ENCODE results near the gene S100A14.
"Not testable (repeated sequence)": the region's sequence is repeated elsewhere in the genome, so short reads cannot be mapped to it uniquely, and the experiment has no call there.

Gene S100A14

GRCh38 chr1:153616144-153616916 is at the start of gene S100A14:
Gene S100A14 (minus strand): TSS chr1:153616325. CDS start chr1:153615858, 467 bp downstream.
- DNase-seq, result no peak

DNA sequence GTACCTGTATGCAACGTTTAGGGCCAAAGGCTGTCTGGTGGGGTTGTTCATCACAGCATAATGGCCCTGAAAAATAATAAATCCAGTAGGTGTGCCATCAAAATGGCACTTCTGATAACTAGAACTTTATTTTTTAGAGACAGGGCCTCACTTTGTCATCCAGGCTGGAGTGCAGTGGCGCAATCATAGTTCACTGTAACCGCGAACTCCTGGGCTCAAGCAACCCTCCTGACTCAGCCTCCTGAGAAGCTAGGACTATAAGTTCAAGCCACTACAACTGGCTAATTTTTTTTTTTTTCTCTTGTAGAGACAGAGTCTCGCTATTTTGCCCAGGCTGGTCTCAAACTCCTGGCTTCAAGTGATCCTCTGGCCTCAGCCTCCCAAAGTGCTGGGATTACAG is 47.1 kb upstream of the S100A14 start:
- no peak for DNase-seq

DNA sequence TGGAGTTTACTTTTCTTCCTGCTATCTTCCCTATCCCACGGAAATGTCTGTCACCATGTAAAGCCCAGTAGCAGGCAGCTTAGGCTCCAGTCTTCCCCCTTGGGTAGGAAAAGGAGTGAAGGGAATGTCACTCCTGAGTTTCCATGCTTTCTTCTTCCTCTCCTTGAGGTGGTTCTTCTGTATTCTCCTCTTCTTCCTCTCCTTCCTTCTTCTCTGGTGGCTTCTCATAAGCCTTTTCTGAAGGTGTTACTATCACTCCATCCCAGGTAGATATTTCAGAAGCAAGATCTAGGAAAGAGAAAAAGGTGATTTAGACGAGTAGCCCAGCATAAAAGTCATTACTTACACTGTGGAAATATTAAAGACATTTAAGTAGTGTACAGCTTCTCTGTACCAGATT is 46.1 kb upstream of the S100A14 start:
- DNase-seq, result no peak

DNA sequence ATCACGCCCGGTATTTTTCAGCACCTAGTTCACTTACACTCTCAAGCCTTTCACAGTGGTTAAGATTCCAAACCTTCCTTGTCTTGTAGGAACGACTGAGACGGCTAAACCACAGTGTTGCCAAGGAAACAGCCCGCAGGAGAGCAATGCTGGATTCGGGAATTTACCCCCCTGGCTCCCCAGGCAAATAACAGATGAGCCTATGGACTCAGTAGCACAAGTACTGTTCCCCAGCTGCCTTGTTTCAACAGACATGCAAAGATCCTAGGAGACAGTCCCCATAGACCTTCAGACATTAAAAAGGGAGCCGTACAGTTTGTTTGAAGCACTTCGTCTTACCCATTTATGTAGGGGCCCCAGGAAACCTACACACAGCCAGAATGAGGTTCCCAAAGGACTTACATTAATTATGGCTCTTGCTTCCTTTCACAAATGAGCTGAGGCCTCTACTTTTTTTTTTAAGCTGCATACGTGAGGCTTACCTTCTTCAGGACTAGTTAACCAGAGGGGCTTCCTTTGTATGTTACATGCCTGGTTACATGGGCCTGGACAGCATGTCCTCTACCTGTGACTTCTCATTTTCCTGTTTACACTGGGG is 45.1 kb upstream of the S100A14 start:
- no peak for DNase-seq

DNA sequence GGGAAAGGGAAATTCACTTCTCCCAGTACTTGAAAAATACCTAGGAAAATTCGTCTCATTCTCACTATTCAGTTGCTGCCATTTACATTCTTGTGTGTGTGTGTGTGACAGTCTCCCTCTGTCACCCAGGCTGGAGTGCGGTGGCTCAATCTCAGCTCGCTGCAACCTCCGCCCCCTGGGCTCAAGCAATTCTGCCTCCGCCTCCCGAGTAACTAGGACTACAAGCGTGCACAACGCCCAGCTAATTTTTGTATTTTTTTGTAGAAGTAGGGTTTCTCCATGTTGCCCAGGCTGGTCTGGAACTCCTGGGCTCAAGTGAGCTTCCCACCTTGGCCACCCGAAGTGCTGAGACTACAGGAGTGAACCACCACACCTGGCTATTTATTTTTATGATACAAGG is 43.5 kb upstream of the S100A14 start:
- no peak for DNase-seq

DNA sequence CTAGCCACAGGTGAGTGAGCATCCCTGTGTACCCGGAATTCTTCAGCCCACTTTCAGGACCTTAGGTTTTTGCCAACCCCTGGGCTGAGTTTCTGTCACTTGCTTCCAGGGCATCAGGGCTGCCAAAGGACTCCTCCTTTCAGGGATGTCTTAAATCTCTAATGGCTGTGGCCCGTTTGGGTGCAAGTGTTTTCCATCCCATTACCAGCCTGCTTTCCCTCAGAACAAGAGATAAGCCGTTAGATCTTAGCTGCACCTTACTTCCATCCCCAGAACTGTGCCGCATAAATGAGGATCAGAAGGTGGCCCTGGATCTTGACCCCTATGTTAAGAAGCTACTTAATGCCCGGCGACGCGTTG is 43.0 kb upstream of the S100A14 start:
- DNase-seq, result no peak

- DNase-seq, result peak; percentile 80
Observed at GRCh38 chr1:153658400-153659174, 42.5 kb upstream of the S100A14 start, which contains the start of gene SNAPIN. Gene SNAPIN (plus strand): TSS chr1:153658703. CDS start chr1:153658744, 41 bp downstream.

GRCh38 chr1:153655333-153655732 is 39.2 kb upstream of the S100A14 start:
- no peak for DNase-seq

- DNase-seq, result no peak
Observed at GRCh38 chr1:153652805-153653500, 36.8 kb upstream of the S100A14 start.

GRCh38 chr1:153651771-153652170 is 35.6 kb upstream of the S100A14 start:
- no peak for DNase-seq

GRCh38 chr1:153649863-153650235 is 33.7 kb upstream of the S100A14 start:
- peak; percentile 95 for DNase-seq

DNA sequence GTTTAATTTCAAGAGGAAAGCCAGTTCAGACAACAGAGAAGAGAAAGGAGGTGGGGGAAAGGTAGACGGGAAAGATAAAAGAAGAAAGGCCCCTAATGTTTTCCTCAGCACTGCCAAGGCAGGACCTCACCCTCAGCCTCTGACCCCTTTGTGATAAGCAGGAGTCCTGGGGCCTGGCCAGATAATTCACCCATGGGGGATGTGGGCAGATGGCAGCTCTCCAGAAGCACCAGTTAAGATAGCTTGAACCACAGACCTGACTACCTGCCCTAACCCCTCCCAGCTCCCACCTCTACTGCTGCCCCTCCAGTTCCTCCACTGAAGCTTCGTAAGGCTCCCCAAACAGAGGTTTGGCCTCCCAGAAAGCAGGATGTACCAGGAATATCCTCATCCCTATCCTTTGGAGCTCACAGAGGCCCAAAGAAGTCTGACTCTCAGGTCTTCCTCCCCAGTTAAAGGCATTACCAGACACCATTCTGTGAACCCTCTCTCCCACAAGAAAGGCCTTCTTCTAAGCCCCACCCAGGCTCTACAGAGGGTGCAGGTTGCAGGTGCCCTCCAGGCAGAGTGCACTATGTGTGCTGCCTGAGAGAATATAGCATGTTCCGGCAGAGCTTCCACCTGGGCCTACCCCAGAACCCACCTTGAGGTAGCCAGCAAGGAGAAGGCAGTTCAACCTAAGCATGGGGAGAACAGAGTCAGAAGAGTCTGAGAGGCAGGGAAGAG is 33.2 kb upstream of the S100A14 start:
- peak; percentile 54 for DNase-seq

DNA sequence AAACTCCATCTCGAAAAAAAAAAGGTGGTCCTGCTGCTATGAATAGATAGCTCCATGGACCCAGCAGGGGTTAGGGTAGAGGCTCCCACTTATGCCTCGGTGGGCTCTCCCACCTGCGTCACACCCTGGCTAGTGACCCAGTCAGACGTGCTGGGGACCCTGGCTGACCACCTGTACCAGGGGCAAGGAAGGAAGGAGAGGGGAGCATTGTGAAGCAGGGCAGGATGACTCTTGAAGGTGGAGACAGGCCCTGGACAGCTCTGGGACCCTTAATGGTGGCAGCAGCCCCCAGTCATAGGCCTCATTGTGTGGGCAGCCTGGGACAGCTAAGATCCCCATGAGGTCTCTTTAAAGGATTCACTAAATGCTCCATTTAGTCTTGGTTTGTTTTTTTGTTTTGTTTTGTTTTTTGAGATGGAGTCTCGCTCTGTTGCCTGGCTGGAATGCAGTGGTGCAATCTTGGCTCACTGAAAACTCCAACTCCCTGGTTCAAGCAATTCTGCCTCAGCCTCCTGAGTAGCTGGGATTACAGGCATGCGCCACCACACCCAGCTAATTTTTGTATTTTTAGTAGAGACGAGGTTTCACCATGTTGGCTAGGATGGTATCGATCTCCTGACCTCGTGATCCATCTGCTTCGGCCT is 32.0 kb upstream of the S100A14 start:
- DNase-seq, result no peak

DNA sequence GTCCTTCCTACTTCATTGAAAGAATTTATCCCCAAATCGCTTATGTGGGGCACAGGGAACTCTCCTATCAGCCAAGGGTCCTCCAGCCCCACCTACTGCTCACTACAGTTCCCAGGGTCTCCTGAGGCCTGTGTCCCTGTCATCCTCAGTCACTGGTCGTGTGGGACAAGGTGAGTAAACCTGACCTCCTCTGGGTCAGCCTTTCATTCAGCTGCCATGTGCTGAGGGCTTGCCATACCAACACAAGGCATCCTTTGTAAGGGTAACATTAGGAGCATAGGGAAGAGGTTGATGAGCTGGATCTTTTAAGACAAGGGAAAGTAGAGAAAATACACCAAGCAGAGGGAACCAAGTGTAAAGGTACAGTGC is 31.2 kb upstream of the S100A14 start:
- no peak for DNase-seq

DNA sequence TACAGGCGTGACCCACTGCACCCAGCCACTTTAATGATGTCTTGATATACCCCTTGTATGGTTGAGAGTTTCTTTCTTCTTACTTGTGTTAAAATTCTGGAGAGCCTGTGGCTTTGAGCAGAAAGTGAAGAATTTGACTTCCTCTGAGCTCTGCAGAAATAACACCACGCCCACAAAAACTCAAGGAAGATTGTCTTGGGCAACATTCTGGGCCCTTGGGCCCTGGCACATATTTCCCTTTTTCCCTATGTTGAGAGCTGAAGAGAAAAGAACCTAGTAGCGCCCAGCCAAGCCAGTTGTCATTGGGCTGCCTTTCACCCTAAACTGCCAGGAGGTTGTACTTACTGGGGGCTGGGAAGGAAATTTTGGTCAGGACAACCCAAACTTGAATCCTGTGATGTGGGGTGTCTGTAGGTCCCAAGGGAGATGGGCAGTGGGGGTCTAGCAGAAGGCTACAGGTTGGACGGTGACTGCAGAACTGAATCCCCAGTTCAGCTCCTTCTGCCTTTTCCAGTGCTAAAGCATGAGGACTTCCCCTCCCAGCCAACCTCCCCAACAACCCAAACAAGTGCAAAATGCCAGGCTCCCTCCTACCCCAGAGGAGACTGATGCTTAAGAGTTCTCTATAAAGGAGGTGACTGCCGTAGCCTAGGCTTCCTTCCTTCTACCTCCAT is 30.7 kb upstream of the S100A14 start:
- DNase-seq, result no peak

GRCh38 chr1:153643816-153644215 is 27.7 kb upstream of the S100A14 start:
- DNase-seq, result no peak

- no peak for DNase-seq
Observed at GRCh38 chr1:153643100-153643499, 27.0 kb upstream of the S100A14 start.

DNA sequence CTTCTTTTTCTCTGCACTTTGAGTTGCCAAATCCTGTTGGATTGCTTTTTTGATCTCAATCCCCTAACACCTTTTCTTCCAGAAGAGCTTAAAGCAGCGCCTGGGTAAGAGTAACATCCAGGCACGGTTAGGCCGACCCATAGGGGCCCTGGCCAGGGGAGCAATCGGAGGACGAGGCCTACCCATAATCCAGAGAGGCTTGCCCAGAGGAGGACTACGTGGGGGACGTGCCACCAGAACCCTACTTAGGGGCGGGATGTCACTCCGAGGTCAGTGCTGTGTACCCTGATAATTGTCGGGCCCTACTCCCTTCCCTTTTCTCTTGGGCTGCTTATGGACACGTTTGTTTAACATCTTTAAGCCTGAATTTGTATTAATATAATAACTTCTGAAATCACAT is 26.0 kb upstream of the S100A14 start:
- DNase-seq, result no peak

GRCh38 chr1:153640861-153641260 is 24.7 kb upstream of the S100A14 start:
- DNase-seq, result no peak

DNA sequence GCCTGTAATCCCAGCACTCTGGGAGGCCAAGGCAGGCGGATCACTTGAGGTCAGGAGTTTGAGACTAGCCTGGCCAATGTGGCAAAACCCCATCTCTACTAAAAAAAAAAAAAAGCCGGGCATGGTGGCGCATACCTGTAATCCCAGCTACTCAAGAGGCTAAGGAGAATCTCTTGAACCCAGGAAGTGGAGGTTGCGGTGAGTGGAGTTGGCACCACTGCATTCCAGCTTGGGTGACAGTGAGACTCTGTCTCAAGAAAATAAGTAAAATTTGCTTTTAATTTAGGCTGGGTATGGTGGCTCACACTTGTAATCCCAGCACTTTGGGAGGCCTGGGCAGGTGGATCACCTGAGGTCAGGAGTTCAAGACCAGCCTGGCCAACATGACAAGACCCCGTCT is 24.1 kb upstream of the S100A14 start:
- not testable (repeated sequence) for DNase-seq

DNA sequence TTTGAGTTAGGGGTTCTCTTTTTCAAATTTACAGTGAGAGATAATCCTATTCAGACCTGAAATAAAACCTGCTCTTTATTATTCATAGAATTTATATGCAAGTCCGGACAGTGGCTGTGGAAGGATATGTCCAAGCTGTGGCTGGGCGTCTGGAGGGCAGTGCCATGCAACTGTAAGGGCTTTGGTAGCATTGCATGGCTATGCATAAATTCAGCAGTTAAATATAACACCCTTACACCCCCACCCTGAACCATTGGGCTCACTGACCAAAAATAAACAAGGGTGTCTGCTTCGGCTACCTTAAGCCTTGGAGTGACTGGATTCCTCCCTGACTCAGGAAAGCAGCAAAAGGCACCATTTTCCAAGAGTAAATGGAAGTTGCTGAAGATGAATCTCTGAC is 23.2 kb upstream of the S100A14 start:
- DNase-seq, result no peak

- no peak for DNase-seq
Observed at GRCh38 chr1:153638261-153638660, 22.1 kb upstream of the S100A14 start.

Data from NCI-H1092 (cell line).